ENCODE measurements around the gene ALG1L2.
"Not testable (repeated sequence)": the region's sequence is repeated elsewhere in the genome, so short reads cannot be mapped to it uniquely, and the experiment has no call there.

ALG1L2 gene

DNA sequence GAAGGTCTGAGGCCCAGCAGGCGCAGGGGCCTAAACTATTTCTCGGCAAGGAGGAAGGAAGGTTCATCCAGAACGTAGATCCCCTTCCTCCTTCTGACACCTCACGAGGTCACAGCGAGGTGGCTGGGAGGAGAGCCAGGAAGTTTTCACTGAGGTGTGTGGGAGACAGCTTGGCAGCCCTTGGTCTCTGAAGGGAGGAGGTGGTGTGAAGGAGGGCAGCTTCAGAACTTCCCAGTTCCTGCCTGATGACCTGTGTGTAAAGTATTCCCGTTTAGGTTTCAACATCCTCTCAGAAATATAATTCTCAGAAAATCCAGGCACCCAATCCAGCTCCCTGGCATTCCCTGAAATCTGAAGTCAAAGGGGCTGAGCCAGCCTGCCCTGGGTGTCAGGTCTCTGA is 22.9 kb upstream of the ALG1L2 start:
- H3K27me3 ChIP-seq (ENCODE audit: control insufficient read depth in 1 of 2, insufficient read depth in 2 of 2, low read length in 2 of 2); H3K9ac ChIP-seq (ENCODE audit: low read depth in 1 of 2, low read length in 2 of 2); H3K36me3 ChIP-seq (ENCODE audit: control insufficient read depth in 1 of 2, insufficient read depth in 2 of 2, low read length in 2 of 2); H3K4me3 ChIP-seq (ENCODE audit: low read depth in 1 of 2, low read length in 2 of 2); H3K9me3 ChIP-seq (ENCODE audit: control insufficient read depth in 1 of 2, low read length in 2 of 2); H3K4me1 ChIP-seq (ENCODE audit: control insufficient read depth in 1 of 2, insufficient read depth in 2 of 2, low read length in 2 of 2); H3K27ac ChIP-seq (ENCODE audit: low read depth, low read length): not testable (repeated sequence)

DNA sequence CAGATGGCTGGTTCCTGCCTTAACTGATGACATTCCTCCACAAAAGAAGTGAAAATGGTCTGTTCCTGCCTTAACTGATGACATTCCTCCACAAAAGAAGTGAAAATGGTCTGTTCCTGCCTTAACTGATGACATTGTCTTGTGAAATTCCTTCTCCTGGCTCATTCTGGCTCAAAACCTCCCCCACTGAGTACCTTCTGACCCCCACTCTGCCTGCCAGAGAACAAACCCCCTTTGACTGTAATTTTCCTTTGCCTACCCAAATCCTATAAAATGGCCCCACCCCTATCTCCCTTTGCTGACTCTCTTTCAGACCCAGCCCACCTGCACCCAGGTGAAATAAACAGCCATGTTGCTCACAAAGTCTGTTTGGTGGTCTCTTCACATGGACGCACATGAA is 22.5 kb upstream of the ALG1L2 start:
- not testable (repeated sequence) for H3K27ac ChIP-seq (ENCODE audit: low read depth, low read length); H3K4me1 ChIP-seq (ENCODE audit: control insufficient read depth in 1 of 2, insufficient read depth in 2 of 2, low read length in 2 of 2); H3K36me3 ChIP-seq (ENCODE audit: control insufficient read depth in 1 of 2, insufficient read depth in 2 of 2, low read length in 2 of 2); H3K4me3 ChIP-seq (ENCODE audit: low read depth in 1 of 2, low read length in 2 of 2); H3K9ac ChIP-seq (ENCODE audit: low read depth in 1 of 2, low read length in 2 of 2); H3K27me3 ChIP-seq (ENCODE audit: control insufficient read depth in 1 of 2, insufficient read depth in 2 of 2, low read length in 2 of 2); H3K9me3 ChIP-seq (ENCODE audit: control insufficient read depth in 1 of 2, low read length in 2 of 2)

DNA sequence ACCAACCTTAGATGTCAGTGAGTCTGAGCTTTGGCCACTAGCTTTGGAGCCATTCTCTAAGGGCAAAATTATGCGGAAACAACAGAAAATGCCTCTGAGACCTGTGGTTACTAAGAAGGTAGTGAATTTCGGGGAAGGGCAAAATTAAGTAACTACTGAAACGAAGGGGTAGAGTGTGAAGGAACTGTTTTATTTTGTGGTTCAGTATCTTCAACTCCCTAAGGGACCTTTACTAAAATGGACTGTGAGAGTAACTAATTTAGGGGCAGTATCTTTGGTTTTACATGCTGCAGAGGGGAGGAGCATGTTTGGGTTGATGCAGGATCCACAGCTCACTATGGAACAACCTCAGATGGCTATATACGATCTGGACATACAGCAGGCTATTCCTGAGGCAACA is 8.0 kb upstream of the ALG1L2 start:
- Histone ChIP-seq H3K9ac (ENCODE audit: low read depth in 1 of 2, low read length in 2 of 2) (no peak overlapping the region), H3K9me3 (ENCODE audit: control insufficient read depth in 1 of 2, low read length in 2 of 2) (no peaks in the 10 kb centered on the region), H3K4me1 (ENCODE audit: control insufficient read depth in 1 of 2, insufficient read depth in 2 of 2, low read length in 2 of 2) (no peaks in the 10 kb centered on the region), H3K27ac (ENCODE audit: low read depth, low read length) (no peak overlapping the region), H3K36me3 (ENCODE audit: control insufficient read depth in 1 of 2, insufficient read depth in 2 of 2, low read length in 2 of 2) (no peaks in the 10 kb centered on the region), H3K4me3 (ENCODE audit: low read depth in 1 of 2, low read length in 2 of 2) (no peak overlapping the region), H3K27me3 (ENCODE audit: control insufficient read depth in 1 of 2, insufficient read depth in 2 of 2, low read length in 2 of 2) (no peaks in the 10 kb centered on the region)

DNA sequence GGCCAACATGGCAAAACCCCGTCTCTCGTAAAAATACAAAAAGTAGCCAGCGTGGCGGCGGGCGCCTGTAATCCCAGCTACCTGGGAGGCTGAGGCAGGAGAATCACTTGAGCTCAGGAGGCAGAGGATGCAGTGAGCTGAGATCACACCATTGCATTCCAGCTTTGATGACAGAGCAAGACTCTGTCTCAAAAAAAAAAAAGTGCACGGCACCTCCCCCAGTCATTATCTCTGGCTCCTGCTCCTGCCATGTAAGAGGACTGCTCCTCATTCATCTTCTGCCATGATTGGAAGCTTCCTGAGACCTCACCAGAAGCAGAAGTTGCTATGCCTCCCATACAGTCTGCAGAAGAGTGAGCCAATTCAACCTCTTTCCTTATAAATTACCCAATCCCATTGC is 4.0 kb upstream of the ALG1L2 start:
- Histone ChIP-seq H3K9ac (ENCODE audit: low read depth in 1 of 2, low read length in 2 of 2) (no peak overlapping the region), H3K4me3 (ENCODE audit: low read depth in 1 of 2, low read length in 2 of 2) (no peak overlapping the region), H3K36me3 (ENCODE audit: control insufficient read depth in 1 of 2, insufficient read depth in 2 of 2, low read length in 2 of 2) (no peaks in the 10 kb centered on the region), H3K27ac (ENCODE audit: low read depth, low read length) (no peak overlapping the region), H3K27me3 (ENCODE audit: control insufficient read depth in 1 of 2, insufficient read depth in 2 of 2, low read length in 2 of 2) (no peaks in the 10 kb centered on the region), H3K4me1 (ENCODE audit: control insufficient read depth in 1 of 2, insufficient read depth in 2 of 2, low read length in 2 of 2) (no peaks in the 10 kb centered on the region), H3K9me3 (ENCODE audit: control insufficient read depth in 1 of 2, low read length in 2 of 2) (no peaks in the 10 kb centered on the region)

DNA sequence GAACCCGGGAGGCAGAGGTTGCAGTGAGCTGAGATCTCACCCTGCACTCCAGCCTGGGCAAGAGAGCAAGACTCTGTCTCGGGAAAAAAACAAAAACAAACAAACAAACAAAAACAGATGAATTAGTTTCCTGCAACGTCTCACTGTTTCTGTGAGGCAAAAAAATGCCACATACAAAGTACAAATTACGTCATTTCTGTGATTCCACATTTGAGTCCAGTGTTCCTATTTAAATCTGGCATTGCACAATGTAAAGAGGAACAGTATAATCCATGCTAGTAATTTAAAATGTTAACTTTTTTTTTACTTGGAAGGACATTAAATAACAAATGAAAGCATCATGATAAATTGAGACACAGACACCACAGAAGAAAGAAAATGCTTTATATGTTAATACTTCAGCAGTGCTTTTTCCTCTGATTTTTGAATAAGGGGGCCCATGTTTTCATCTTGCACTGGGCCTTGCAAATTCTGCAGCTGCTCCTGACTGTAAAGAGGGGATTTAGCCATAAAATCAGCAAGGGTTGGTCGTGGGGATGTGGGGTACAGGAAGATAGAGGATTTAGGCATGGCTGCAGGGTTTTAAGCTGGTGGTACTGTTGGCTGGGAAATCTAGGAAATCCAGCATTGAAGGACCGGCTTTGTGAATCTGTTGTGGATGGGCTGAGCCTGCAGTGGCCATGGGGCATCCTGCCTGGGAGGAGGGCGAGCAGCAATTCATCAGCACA is 1.9 kb downstream of the ALG1L2 start:
- not testable (repeated sequence) for H3K36me3 ChIP-seq (ENCODE audit: control insufficient read depth in 1 of 2, insufficient read depth in 2 of 2, low read length in 2 of 2); H3K27me3 ChIP-seq (ENCODE audit: control insufficient read depth in 1 of 2, insufficient read depth in 2 of 2, low read length in 2 of 2); H3K9me3 ChIP-seq (ENCODE audit: control insufficient read depth in 1 of 2, low read length in 2 of 2); H3K9ac ChIP-seq (ENCODE audit: low read depth in 1 of 2, low read length in 2 of 2); H3K27ac ChIP-seq (ENCODE audit: low read depth, low read length); H3K4me1 ChIP-seq (ENCODE audit: control insufficient read depth in 1 of 2, insufficient read depth in 2 of 2, low read length in 2 of 2); H3K4me3 ChIP-seq (ENCODE audit: low read depth in 1 of 2, low read length in 2 of 2)

DNA sequence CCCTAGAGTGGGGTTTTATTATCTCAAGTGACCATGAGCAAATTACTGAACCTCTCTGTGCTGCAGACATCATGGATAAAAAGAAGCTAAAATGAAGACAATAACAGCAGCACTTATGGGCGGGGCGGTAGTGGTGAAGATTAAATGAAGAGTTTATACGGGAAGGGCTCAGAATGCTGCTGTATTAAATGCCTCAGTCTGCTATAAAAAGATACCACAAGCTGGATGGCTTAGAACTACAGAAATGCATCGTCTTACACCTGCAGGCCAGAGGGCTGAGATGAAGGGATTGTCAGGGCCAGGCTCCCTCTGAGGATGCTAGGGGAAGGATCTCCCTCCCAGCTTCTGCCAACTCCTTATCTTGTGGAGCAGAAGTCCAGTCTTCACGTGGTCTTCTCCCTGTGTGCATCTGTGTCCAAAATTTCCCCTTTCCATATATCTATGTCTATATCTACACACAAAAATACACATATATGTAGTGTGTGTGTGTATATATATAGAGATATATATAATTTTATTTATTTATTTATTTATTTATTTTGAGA is 2.9 kb downstream of the ALG1L2 start:
- no peak overlapping the region for H3K27ac ChIP-seq (ENCODE audit: low read depth, low read length)
- no peaks in the 10 kb centered on the region for H3K27me3 ChIP-seq (ENCODE audit: control insufficient read depth in 1 of 2, insufficient read depth in 2 of 2, low read length in 2 of 2)
- no peak overlapping the region for H3K9ac ChIP-seq (ENCODE audit: low read depth in 1 of 2, low read length in 2 of 2)
- H3K9me3 ChIP-seq (ENCODE audit: control insufficient read depth in 1 of 2, low read length in 2 of 2), result no peaks in the 10 kb centered on the region
- H3K4me1 ChIP-seq (ENCODE audit: control insufficient read depth in 1 of 2, insufficient read depth in 2 of 2, low read length in 2 of 2), result no peaks in the 10 kb centered on the region
- no peak overlapping the region for H3K4me3 ChIP-seq (ENCODE audit: low read depth in 1 of 2, low read length in 2 of 2)
- no peaks in the 10 kb centered on the region for H3K36me3 ChIP-seq (ENCODE audit: control insufficient read depth in 1 of 2, insufficient read depth in 2 of 2, low read length in 2 of 2)

DNA sequence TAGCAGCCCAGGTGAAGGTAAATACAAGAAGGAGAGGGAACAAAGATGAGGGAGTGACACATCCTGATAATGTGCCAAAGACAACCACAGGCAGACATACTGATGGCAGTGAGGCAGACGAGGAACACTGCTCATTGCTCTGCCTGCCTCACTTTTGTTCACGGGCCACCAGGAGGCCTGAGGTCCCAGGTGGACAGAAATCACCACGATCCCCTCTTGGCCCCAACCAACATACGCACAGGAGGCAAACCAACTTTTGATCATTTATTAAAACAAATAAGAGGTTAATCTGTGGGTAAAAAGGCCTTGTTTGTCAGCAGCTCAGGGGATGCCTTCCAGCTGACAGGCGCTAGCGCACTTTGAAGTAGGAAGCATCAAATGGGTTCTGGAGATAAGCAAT is 4.2 kb downstream of the ALG1L2 start:
- Histone ChIP-seq H3K27ac (ENCODE audit: low read depth, low read length) (no peak overlapping the region), H3K9me3 (ENCODE audit: control insufficient read depth in 1 of 2, low read length in 2 of 2) (no peaks in the 10 kb centered on the region), H3K27me3 (ENCODE audit: control insufficient read depth in 1 of 2, insufficient read depth in 2 of 2, low read length in 2 of 2) (no peaks in the 10 kb centered on the region), H3K9ac (ENCODE audit: low read depth in 1 of 2, low read length in 2 of 2) (no peak overlapping the region), H3K4me3 (ENCODE audit: low read depth in 1 of 2, low read length in 2 of 2) (no peak overlapping the region), H3K36me3 (ENCODE audit: control insufficient read depth in 1 of 2, insufficient read depth in 2 of 2, low read length in 2 of 2) (no peaks in the 10 kb centered on the region), H3K4me1 (ENCODE audit: control insufficient read depth in 1 of 2, insufficient read depth in 2 of 2, low read length in 2 of 2) (no peaks in the 10 kb centered on the region)

DNA sequence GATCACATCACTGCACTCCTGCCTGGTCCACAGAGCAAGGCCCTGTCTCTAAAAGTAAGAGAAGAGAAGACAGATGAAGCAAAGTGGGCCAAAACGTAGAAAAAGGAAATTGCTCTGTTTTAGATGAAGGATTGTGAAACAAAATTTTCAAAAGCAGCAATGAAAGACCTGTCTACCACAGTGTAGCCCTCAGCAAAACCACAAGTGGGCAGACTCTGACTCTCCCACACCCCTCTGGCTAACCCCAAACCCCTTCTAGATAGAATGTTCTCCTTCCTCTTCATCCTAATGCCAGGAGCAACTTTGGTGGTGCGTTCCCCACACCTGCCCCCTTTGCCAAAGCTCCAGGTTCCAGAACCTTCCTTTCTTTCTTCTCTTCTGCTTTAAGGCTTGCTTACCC is 5.0 kb downstream of the ALG1L2 start:
- not testable (repeated sequence) for H3K9me3 ChIP-seq (ENCODE audit: control insufficient read depth in 1 of 2, low read length in 2 of 2); H3K36me3 ChIP-seq (ENCODE audit: control insufficient read depth in 1 of 2, insufficient read depth in 2 of 2, low read length in 2 of 2); H3K4me3 ChIP-seq (ENCODE audit: low read depth in 1 of 2, low read length in 2 of 2); H3K27ac ChIP-seq (ENCODE audit: low read depth, low read length); H3K4me1 ChIP-seq (ENCODE audit: control insufficient read depth in 1 of 2, insufficient read depth in 2 of 2, low read length in 2 of 2); H3K27me3 ChIP-seq (ENCODE audit: control insufficient read depth in 1 of 2, insufficient read depth in 2 of 2, low read length in 2 of 2); H3K9ac ChIP-seq (ENCODE audit: low read depth in 1 of 2, low read length in 2 of 2)

DNA sequence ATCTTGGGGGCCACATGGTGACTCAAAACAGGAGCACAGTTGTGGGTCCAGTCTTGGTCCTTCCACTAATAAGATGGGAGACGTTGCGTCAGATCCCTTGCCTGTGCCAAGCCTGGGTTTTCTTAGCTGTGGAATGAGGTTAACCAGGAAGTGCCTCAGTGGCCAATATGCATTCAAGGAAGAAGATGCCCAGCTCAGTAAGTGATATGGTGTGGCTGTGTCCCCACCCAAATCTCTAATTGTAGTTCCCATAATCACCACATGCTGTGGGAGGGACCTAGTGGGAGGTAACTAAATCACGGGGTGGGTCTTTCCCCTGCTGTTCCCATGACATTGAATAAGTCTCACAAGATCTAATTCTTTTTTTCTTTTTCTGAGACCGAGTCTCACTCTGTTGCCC is 6.4 kb downstream of the ALG1L2 start:
- Histone ChIP-seq H3K9ac (ENCODE audit: low read depth in 1 of 2, low read length in 2 of 2) (no peak overlapping the region), H3K27me3 (ENCODE audit: control insufficient read depth in 1 of 2, insufficient read depth in 2 of 2, low read length in 2 of 2) (no peaks in the 10 kb centered on the region), H3K9me3 (ENCODE audit: control insufficient read depth in 1 of 2, low read length in 2 of 2) (no peaks in the 10 kb centered on the region), H3K4me3 (ENCODE audit: low read depth in 1 of 2, low read length in 2 of 2) (no peak overlapping the region), H3K27ac (ENCODE audit: low read depth, low read length) (no peak overlapping the region), H3K4me1 (ENCODE audit: control insufficient read depth in 1 of 2, insufficient read depth in 2 of 2, low read length in 2 of 2) (no peaks in the 10 kb centered on the region), H3K36me3 (ENCODE audit: control insufficient read depth in 1 of 2, insufficient read depth in 2 of 2, low read length in 2 of 2) (no peaks in the 10 kb centered on the region)

DNA sequence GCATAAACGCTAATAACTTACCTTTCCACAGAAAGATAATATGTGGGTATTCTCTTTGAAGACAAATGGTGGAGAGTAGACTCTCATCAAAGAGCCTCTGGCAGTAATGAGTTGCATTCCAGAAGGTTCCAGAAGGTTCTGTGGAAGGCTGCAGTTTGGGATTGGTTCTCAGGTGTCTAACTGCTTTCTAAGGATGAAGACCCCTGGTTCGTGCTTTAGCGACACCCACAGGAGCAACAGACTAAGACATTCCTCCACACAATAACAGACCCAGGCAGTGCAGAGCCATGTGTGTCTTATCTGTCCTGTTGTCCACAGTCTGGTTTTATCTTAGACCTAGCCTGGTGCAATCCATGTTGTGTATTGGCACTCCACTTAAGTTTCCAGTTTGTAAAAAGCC is 9.1 kb downstream of the ALG1L2 start:
- H3K9ac ChIP-seq (ENCODE audit: low read depth in 1 of 2, low read length in 2 of 2); H3K27me3 ChIP-seq (ENCODE audit: control insufficient read depth in 1 of 2, insufficient read depth in 2 of 2, low read length in 2 of 2); H3K36me3 ChIP-seq (ENCODE audit: control insufficient read depth in 1 of 2, insufficient read depth in 2 of 2, low read length in 2 of 2); H3K4me3 ChIP-seq (ENCODE audit: low read depth in 1 of 2, low read length in 2 of 2); H3K9me3 ChIP-seq (ENCODE audit: control insufficient read depth in 1 of 2, low read length in 2 of 2); H3K27ac ChIP-seq (ENCODE audit: low read depth, low read length); H3K4me1 ChIP-seq (ENCODE audit: control insufficient read depth in 1 of 2, insufficient read depth in 2 of 2, low read length in 2 of 2): not testable (repeated sequence)

DNA sequence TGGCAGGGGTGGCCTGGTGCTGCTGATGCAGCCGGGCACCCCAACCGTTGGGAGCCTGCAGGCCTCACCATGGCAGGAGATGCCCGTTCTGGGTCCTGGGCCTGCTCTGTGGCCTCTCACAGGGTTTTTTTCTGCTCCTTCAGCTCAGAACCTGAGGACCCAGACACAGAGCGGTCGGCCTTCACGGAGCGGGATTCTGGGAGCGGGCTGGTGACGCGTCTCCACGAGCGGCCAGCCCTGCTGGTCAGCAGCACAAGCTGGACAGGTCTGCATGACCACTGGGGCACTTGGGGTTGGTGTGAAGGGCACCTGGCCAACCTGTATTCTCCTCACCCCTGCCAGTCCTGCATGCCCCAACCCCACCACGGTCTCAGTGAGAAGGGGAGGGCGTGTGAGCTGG is 10.3 kb downstream of the ALG1L2 start:
- H3K27me3 ChIP-seq (ENCODE audit: control insufficient read depth in 1 of 2, insufficient read depth in 2 of 2, low read length in 2 of 2), result no peaks in the 10 kb centered on the region
- H3K4me3 ChIP-seq (ENCODE audit: low read depth in 1 of 2, low read length in 2 of 2), result no peak overlapping the region
- H3K9ac ChIP-seq (ENCODE audit: low read depth in 1 of 2, low read length in 2 of 2), result no peak overlapping the region
- peaks cover 0 to 5% of the 10 kb centered on the region in 2 donors for H3K4me1 ChIP-seq (ENCODE audit: control insufficient read depth in 1 of 2, insufficient read depth in 2 of 2, low read length in 2 of 2)
- H3K9me3 ChIP-seq (ENCODE audit: control insufficient read depth in 1 of 2, low read length in 2 of 2), result no peaks in the 10 kb centered on the region
- no peaks in the 10 kb centered on the region for H3K36me3 ChIP-seq (ENCODE audit: control insufficient read depth in 1 of 2, insufficient read depth in 2 of 2, low read length in 2 of 2)
- H3K27ac ChIP-seq (ENCODE audit: low read depth, low read length), result no peak overlapping the region

Measured in duodenal mucosa (tissue), 2 donors.